ENCODE data around the gene SUSD5.

GRCh38 chr3:33166095-33166494, 52.5 kb downstream of the SUSD5 start:
- TF ChIP-seq CTCF (tag by site-specific recombination; IDR thresholded peaks at IDR 0.05) (no peak), ZNF37A (tag by site-specific recombination; IDR thresholded peaks at IDR 0.05) (no peak), ZBTB11 (tag by site-specific recombination; conservative IDR thresholded peaks at IDR 0.05; ENCODE audit: low read depth) (no peak), ZNF76 (tag by site-specific recombination; IDR thresholded peaks at IDR 0.05; ENCODE audit: borderline replicate concordance, low read depth) (no peak)

Data from HEK293 (cell line).